ENCODE results near the gene GMDS.

DNA sequence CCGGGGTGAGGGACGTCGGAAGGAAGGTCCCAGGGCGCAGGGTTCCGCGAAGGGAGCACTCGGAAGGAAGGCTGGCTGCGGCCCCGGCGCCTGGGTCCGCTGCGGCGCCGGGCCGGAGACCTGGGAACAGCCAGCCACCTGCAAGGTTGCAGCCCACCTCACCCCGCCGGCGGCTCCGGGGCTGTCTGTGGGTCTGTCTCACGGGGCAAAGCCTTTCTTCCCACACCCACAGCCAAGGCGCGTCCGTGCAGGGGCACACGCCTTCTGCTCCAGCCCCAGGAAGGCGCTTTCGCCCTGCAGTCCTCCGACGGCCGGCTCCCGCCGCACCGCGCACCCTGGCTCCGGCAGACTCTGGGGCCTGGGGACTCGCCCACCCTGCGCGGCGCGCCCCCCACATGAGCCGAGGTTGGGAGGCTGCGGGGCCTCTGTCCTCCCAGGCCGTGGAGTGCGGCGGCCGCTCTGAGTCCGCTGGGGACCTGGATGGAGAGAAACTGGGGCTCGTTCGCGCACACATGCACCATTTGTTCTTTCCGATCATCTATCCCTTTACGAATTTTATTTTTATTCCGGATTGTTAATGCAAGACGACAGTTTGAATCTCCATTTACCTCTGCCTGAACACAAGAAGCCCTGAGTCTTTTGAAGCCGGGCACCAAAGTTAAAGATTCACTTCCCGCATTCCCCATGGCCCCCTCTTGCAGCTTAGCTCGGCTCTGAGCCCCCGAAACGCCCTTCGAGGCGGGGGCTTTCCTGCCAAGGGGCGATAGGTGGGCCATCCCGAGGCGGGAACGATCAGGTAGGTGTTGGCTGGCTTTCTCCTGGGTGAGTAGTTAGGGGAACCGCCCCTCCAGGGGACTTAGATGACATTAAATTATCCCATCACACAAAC, 640.2 kb downstream of the GMDS start:
- TF ChIP-seq, protein P1, sequence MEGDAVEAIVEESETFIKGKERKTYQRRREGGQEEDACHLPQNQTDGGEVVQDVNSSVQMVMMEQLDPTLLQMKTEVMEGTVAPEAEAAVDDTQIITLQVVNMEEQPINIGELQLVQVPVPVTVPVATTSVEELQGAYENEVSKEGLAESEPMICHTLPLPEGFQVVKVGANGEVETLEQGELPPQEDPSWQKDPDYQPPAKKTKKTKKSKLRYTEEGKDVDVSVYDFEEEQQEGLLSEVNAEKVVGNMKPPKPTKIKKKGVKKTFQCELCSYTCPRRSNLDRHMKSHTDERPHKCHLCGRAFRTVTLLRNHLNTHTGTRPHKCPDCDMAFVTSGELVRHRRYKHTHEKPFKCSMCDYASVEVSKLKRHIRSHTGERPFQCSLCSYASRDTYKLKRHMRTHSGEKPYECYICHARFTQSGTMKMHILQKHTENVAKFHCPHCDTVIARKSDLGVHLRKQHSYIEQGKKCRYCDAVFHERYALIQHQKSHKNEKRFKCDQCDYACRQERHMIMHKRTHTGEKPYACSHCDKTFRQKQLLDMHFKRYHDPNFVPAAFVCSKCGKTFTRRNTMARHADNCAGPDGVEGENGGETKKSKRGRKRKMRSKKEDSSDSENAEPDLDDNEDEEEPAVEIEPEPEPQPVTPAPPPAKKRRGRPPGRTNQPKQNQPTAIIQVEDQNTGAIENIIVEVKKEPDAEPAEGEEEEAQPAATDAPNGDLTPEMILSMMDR (IDR thresholded peaks at IDR 0.05): no peak
- TF ChIP-seq POLR2A (IDR thresholded peaks at IDR 0.05): no peak

Data from vagina (tissue), 2 donors.